Keratinocyte (primary cell): ENCODE data around the gene CD86. TPM values are rescaled to one million over a fixed set of nuclear protein-coding genes. Genes with fewer than 3 reads are reported as not detected.

Source experiments
- DNase-seq: peaks from one replicate; pipeline ENCODE4 v3.0.0-alpha.2; 2011; ENCODE audit warnings: low read depth, missing footprints, low spot score
- FAIRE-seq: peaks from 2 replicates; lab custom pipeline; 2011; peaks lifted over from hg19 to GRCh38; lab: Jason Lieb, UNC
- H2AFZ ChIP-seq: 2 replicates; pipeline ENCODE4 v1.6.0; 2012; ENCODE audit warnings: low read length, control low read depth, inconsistent platforms; ENCODE audit not compliant: control insufficient read depth
- H3K27ac ChIP-seq: 2 replicates; pipeline ENCODE4 v1.5.1; 2011; ENCODE audit warnings: low read length; ENCODE audit not compliant: control insufficient read depth, insufficient read depth
- H3K27me3 ChIP-seq: 3 replicates; pipeline ENCODE4 v1.6.0; 2011; ENCODE audit warnings: low read length; ENCODE audit not compliant: control insufficient read depth, insufficient read depth; ENCODE audit errors: extremely low read depth
- H3K36me3 ChIP-seq, 2 experiments: 2 replicates in 1 of 2; 3 replicates in 1 of 2; pipeline ENCODE4 v1.5.1; 2011; ENCODE audit warnings: low read length in 2 of 2, mild to moderate bottlenecking in 1 of 2; ENCODE audit not compliant: control insufficient read depth in 2 of 2, insufficient read depth in 2 of 2; ENCODE audit errors: extremely low read depth in 1 of 2
- H3K4me1 ChIP-seq: 3 replicates; pipeline ENCODE4 v1.5.1; 2011; ENCODE audit warnings: low read length; ENCODE audit not compliant: control insufficient read depth, insufficient read depth; ENCODE audit errors: extremely low read depth
- H3K4me2 ChIP-seq: 3 replicates; pipeline ENCODE4 v1.6.0; 2011; ENCODE audit warnings: low read depth, low read length; ENCODE audit not compliant: control insufficient read depth, insufficient read depth; ENCODE audit errors: extremely low read depth
- H3K4me3 ChIP-seq, 3 experiments: fragments of 200-600 bp in 1 of 3; sonication (generic) in 1 of 3; 2 replicates in 2 of 3; 3 replicates in 1 of 3; pipeline ENCODE4 v1.5.1; 2011 to 2016; ENCODE audit warnings: low read length in 3 of 3, mild to moderate bottlenecking in 3 of 3, control low read depth in 2 of 3, inconsistent platforms in 1 of 3, low read depth in 1 of 3, mixed read lengths in 1 of 3, mixed run types in 1 of 3, moderate library complexity in 1 of 3; ENCODE audit not compliant: control insufficient read depth in 2 of 3, insufficient read depth in 2 of 3; ENCODE audit errors: extremely low read depth in 1 of 3
- H3K79me2 ChIP-seq: 2 replicates; pipeline ENCODE4 v1.6.0; 2012; ENCODE audit warnings: low read length; ENCODE audit not compliant: control insufficient read depth, insufficient read depth
- H3K9ac ChIP-seq: 3 replicates; pipeline ENCODE4 v1.6.0; 2011; ENCODE audit warnings: low read length; ENCODE audit not compliant: control insufficient read depth, insufficient read depth; ENCODE audit errors: extremely low read depth
- H3K9me1 ChIP-seq: 3 replicates; pipeline ENCODE4 v1.6.0; 2011; ENCODE audit warnings: low read length; ENCODE audit not compliant: control insufficient read depth, insufficient read depth; ENCODE audit errors: extremely low read depth
- H3K9me3 ChIP-seq: 2 replicates; pipeline ENCODE4 v1.5.1; 2012; ENCODE audit warnings: low read depth, low read length; ENCODE audit not compliant: control insufficient read depth
- H4K20me1 ChIP-seq: 3 replicates; pipeline ENCODE4 v1.6.0; 2011; ENCODE audit warnings: low read length; ENCODE audit not compliant: control insufficient read depth, insufficient read depth; ENCODE audit errors: extremely low read depth
- CTCF ChIP-seq, 3 experiments: IDR thresholded peaks in 1 of 3; conservative IDR thresholded peaks in 1 of 3; optimal IDR thresholded peaks in 1 of 3; 2 replicates in 2 of 3; 3 replicates in 1 of 3; pipeline versions ENCODE3 to v1.5.1; 2011; ENCODE audit warnings: low read length in 3 of 3, mild to moderate bottlenecking in 3 of 3, moderate library complexity in 2 of 3, control low read depth in 1 of 3, inconsistent platforms in 1 of 3; ENCODE audit not compliant: insufficient read depth in 2 of 3; ENCODE audit errors: extremely low read depth in 1 of 3
- EZH2 ChIP-seq: IDR thresholded peaks from one replicate; pipeline ENCODE4 v1.6.1; 2012; ENCODE audit warnings: inconsistent platforms, mild to moderate bottlenecking, low read length, moderate library complexity
- dilution Hi-C: fragments of 300-500 bp; cut with MboI; formaldehyde crosslinking; loops from one replicate; pipeline ENCODE4 v1.7.0; 2020; ENCODE audit warnings: low sequenced_read_pairs; ENCODE audit not compliant: extremely low pct_ligation_motif_present
- polyA plus RNA-seq, 5 experiments: library from polyadenylated mRNA; depleted of rRNA in 3 of 5; stranded (reverse) in 3 of 5; stranded (forward) in 1 of 5; unstranded in 1 of 5; fragments of >200 nt; gene quantifications; 1 replicate in 1 of 5; 2 replicates in 3 of 5; 3 replicates in 1 of 5; pipeline versions ENCODE4 v1.2.1 to v1.2.3, GENCODE V29; 2011 to 2012; ENCODE audit warnings: missing spikeins in 2 of 5, low read depth in 1 of 5, low replicate concordance in 1 of 5

CD86 gene
- polyA plus RNA-seq, 1 donor (not counting 4 experiments of a cell fraction or from before 2014, with no cell fraction given): 2.9 TPM

GRCh38 chr3:122066331-122067213 lies 11.4 kb downstream of the CD86 start:
- H3K4me1 ChIP-seq: no peaks in the 10 kb centered on the region
- no peak overlapping the region for H3K27ac ChIP-seq
- H2AFZ ChIP-seq: no peak overlapping the region
- no peaks in the 10 kb centered on the region for H3K27me3 ChIP-seq
- TF ChIP-seq CTCF (optimal IDR thresholded peaks at IDR 0.05 in 1 of 3, IDR thresholded peaks at IDR 0.05 in 1 of 3, conservative IDR thresholded peaks at IDR 0.05 in 1 of 3; ENCODE audit: extremely low read depth in 1 of 3, insufficient read depth in 2 of 3, low read length in 3 of 3) (no peak), EZH2 (no peak)
- H3K9me1 ChIP-seq: no peaks in the 10 kb centered on the region
- no peak for DNase-seq
- no peaks in the 10 kb centered on the region for H4K20me1 ChIP-seq
- FAIRE-seq: no peak
- H3K79me2 ChIP-seq: no peaks in the 10 kb centered on the region
- no peaks in the 10 kb centered on the region for H3K9me3 ChIP-seq
- H3K9ac ChIP-seq: no peak overlapping the region
- H3K4me3 ChIP-seq: no peak overlapping the region
- dilution Hi-C loops: no loop called here
- no peak overlapping the region for H3K4me2 ChIP-seq
- H3K36me3 ChIP-seq: no peaks in the 10 kb centered on the region

GRCh38 chr3:122067214-122067550 lies 12.0 kb downstream of the CD86 start:
- no peaks in the 10 kb centered on the region for H3K9me1 ChIP-seq
- dilution Hi-C loops: no loop called here

More at GRCh38 chr3:122067214-122067550, 12.0 kb downstream of the CD86 start:
- no peak overlapping the region for H3K9ac ChIP-seq
- H3K36me3 ChIP-seq: no peaks in the 10 kb centered on the region
- TF ChIP-seq EZH2 (no peak), CTCF (optimal IDR thresholded peaks at IDR 0.05 in 1 of 3, IDR thresholded peaks at IDR 0.05 in 1 of 3, conservative IDR thresholded peaks at IDR 0.05 in 1 of 3; ENCODE audit: extremely low read depth in 1 of 3, insufficient read depth in 2 of 3, low read length in 3 of 3) (no peak)
- no peaks in the 10 kb centered on the region for H3K27me3 ChIP-seq
- H3K4me3 ChIP-seq: no peak overlapping the region
- H3K79me2 ChIP-seq: no peaks in the 10 kb centered on the region
- no peak overlapping the region for H3K27ac ChIP-seq
- no peak for DNase-seq
- no peaks in the 10 kb centered on the region for H3K4me1 ChIP-seq
- no peaks in the 10 kb centered on the region for H4K20me1 ChIP-seq
- no peaks in the 10 kb centered on the region for H3K9me3 ChIP-seq
- no peak for FAIRE-seq
- H3K4me2 ChIP-seq: no peak overlapping the region
- H2AFZ ChIP-seq: no peak overlapping the region
